ENCODE data around the gene UBQLN1. TPM values are rescaled to one million over a fixed set of nuclear protein-coding genes. Genes with fewer than 3 reads are reported as not detected.

UBQLN1 gene
- total RNA-seq, 2 donors from 2014 or later: 88.1 to 107 TPM

GRCh38 chr9:83688921-83689320 is 18.8 kb downstream of the UBQLN1 start:
- DNase-seq (ENCODE audit: low spot score): no peak
- TF ChIP-seq CTCF (IDR thresholded peaks at IDR 0.05): no peak
- H3K4me1 ChIP-seq (ENCODE audit: control insufficient read depth in 1 of 2, low read depth in 2 of 2): peaks cover 0 to 12% of the 10 kb centered on the region in 2 donors

DNA sequence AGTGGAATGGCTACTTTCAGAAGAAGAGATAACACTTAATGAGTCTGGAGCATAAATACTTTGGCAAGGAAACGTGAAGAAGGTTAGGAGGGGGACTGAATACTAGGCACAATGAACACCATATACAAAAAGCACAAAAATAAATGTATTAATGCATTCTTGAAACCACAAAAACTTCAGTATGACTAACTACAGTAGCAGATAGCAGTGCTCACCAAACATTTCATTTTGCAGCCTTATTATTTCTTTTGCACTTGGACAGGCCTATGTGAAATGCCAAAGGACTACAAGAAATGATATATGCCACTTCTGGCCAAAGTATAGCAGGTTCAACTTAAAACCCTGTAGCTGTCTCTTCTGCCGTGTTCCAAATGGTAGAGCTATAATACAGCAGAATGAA is 26.3 kb downstream of the UBQLN1 start:
- Histone ChIP-seq H3K27me3 (replicated peaks; ENCODE audit: insufficient read depth) (no peaks in the 10 kb centered on the region), H3K4me1 (ENCODE audit: control insufficient read depth in 1 of 2, low read depth in 2 of 2) (no peaks in the 10 kb centered on the region), H3K9me3 (no peaks in the 10 kb centered on the region), H3K36me3 (peaks cover 25% of the 10 kb centered on the region), H3K4me3 (no peak overlapping the region), H3K27ac (no peak overlapping the region)
- ATAC-seq (ENCODE audit: insufficient number of reproducible peaks, low FRiP score, low read depth) (no peak), DNase-seq (ENCODE audit: low spot score) (no peak)
- TF ChIP-seq CTCF (IDR thresholded peaks at IDR 0.05): no peak

More at GRCh38 chr9:83688921-83689320, 18.8 kb downstream of the UBQLN1 start:
- Histone ChIP-seq H3K36me3 (no peaks in the 10 kb centered on the region), H3K9me3 (no peaks in the 10 kb centered on the region), H3K27ac (no peak overlapping the region), H3K27me3 (replicated peaks; ENCODE audit: insufficient read depth) (no peaks in the 10 kb centered on the region), H3K4me3 (no peak overlapping the region)
- no peak for ATAC-seq (ENCODE audit: insufficient number of reproducible peaks, low FRiP score, low read depth)

- no peak for TF ChIP-seq CTCF (IDR thresholded peaks at IDR 0.05)
- Histone ChIP-seq H3K27me3 (replicated peaks; ENCODE audit: insufficient read depth) (no peaks in the 10 kb centered on the region), H3K36me3 (peaks cover 25% of the 10 kb centered on the region), H3K4me1 (ENCODE audit: control insufficient read depth in 1 of 2, low read depth in 2 of 2) (no peaks in the 10 kb centered on the region), H3K4me3 (no peak overlapping the region), H3K9me3 (no peaks in the 10 kb centered on the region), H3K27ac (no peak overlapping the region)
- DNase-seq (ENCODE audit: low spot score): no peak
- ATAC-seq (ENCODE audit: insufficient number of reproducible peaks, low FRiP score, low read depth): no peak
These were observed 27.5 kb downstream of the UBQLN1 start for GRCh38 chr9:83680233-83680632.

- Histone ChIP-seq H3K36me3 (peaks cover 25% of the 10 kb centered on the region), H3K27ac (no peak overlapping the region)
- no peak for DNase-seq (ENCODE audit: low spot score)
These were observed 30.2 kb downstream of the UBQLN1 start for GRCh38 chr9:83677596-83677995.

GRCh38 chr9:83675466-83675865 is 32.3 kb downstream of the UBQLN1 start:
- H3K4me1 ChIP-seq (ENCODE audit: control insufficient read depth in 1 of 2, low read depth in 2 of 2): no peaks in the 10 kb centered on the region
- no peak overlapping the region for H3K4me3 ChIP-seq
- TF ChIP-seq CTCF (IDR thresholded peaks at IDR 0.05): no peak
- no peak for DNase-seq (ENCODE audit: low spot score)
- peaks cover 21% of the 10 kb centered on the region for H3K36me3 ChIP-seq
- no peaks in the 10 kb centered on the region for H3K27me3 ChIP-seq (replicated peaks; ENCODE audit: insufficient read depth)
- no peak for ATAC-seq (ENCODE audit: insufficient number of reproducible peaks, low FRiP score, low read depth)
- H3K27ac ChIP-seq: no peak overlapping the region
- no peaks in the 10 kb centered on the region for H3K9me3 ChIP-seq

More at GRCh38 chr9:83677596-83677995, 30.2 kb downstream of the UBQLN1 start:
- Histone ChIP-seq H3K4me3 (no peak overlapping the region), H3K4me1 (ENCODE audit: control insufficient read depth in 1 of 2, low read depth in 2 of 2) (no peaks in the 10 kb centered on the region), H3K27me3 (replicated peaks; ENCODE audit: insufficient read depth) (no peaks in the 10 kb centered on the region), H3K9me3 (no peaks in the 10 kb centered on the region)
- ATAC-seq (ENCODE audit: insufficient number of reproducible peaks, low FRiP score, low read depth): no peak
- no peak for TF ChIP-seq CTCF (IDR thresholded peaks at IDR 0.05)

Data from thoracic aorta (tissue), 2 donors.